Measurements from ENCODE around the gene TBC1D22A. TPM values are rescaled to one million over a fixed set of nuclear protein-coding genes. Genes with fewer than 3 reads are reported as not detected.
A peak's percentile ranks its signal among the peaks of the same experiment; 100 is the strongest.

TBC1D22A gene
- total RNA-seq, 4 donors from 2014 or later, result 31.2 to 111 (median 41.8) TPM

- Histone ChIP-seq H3K27ac (no peak overlapping the region), H3K27me3 (no peaks in the 10 kb centered on the region), H3K4me1 (no peaks in the 10 kb centered on the region), H3K36me3 (no peaks in the 10 kb centered on the region), H3K4me3 (no peak overlapping the region), H3K9me3 (no peaks in the 10 kb centered on the region)
- peak; percentile 1 for DNase-seq
- intact Hi-C loops (cut with DNase I; ENCODE audit: low total_unique reads), result no loop called here
- in situ Hi-C loops (cut with MboI; ENCODE audit: low pct_ligation_motif_present in 1 of 4, low pct_unique_long_range_greater_than_20kb in 1 of 4, low sequenced_read_pairs in 3 of 4), result no loop called here
- TF ChIP-seq POLR2A (IDR thresholded peaks at IDR 0.05) (no peak), EP300 (IDR thresholded peaks at IDR 0.05; ENCODE audit: low read depth) (no peak), POLR2AphosphoS5 (IDR thresholded peaks at IDR 0.05) (no peak)
- TF ChIP-seq, protein P1, sequence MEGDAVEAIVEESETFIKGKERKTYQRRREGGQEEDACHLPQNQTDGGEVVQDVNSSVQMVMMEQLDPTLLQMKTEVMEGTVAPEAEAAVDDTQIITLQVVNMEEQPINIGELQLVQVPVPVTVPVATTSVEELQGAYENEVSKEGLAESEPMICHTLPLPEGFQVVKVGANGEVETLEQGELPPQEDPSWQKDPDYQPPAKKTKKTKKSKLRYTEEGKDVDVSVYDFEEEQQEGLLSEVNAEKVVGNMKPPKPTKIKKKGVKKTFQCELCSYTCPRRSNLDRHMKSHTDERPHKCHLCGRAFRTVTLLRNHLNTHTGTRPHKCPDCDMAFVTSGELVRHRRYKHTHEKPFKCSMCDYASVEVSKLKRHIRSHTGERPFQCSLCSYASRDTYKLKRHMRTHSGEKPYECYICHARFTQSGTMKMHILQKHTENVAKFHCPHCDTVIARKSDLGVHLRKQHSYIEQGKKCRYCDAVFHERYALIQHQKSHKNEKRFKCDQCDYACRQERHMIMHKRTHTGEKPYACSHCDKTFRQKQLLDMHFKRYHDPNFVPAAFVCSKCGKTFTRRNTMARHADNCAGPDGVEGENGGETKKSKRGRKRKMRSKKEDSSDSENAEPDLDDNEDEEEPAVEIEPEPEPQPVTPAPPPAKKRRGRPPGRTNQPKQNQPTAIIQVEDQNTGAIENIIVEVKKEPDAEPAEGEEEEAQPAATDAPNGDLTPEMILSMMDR (IDR thresholded peaks at IDR 0.05), result no peak
- 81 to 83% methylated on average over 10 to 15 of the region's 15 CpGs for WGBS, 2 donors (ENCODE audit: low coverage in 1 of 2)
Observed at GRCh38 chr22:47160781-47161520, 398.5 kb downstream of the TBC1D22A start.

GRCh38 chr22:47161631-47162030, 399.2 kb downstream of the TBC1D22A start:
- H3K4me3 ChIP-seq, result no peak overlapping the region
- no peaks in the 10 kb centered on the region for H3K9me3 ChIP-seq
- TF ChIP-seq, protein P1 (IDR thresholded peaks at IDR 0.05), result no peak
- TF ChIP-seq EP300 (IDR thresholded peaks at IDR 0.05; ENCODE audit: low read depth) (no peak), POLR2A (IDR thresholded peaks at IDR 0.05) (no peak)
- in situ Hi-C loops (cut with MboI; ENCODE audit: low pct_ligation_motif_present in 1 of 4, low pct_unique_long_range_greater_than_20kb in 1 of 4, low sequenced_read_pairs in 3 of 4), result no loop called here
- H3K27me3 ChIP-seq, result no peaks in the 10 kb centered on the region
- no peak overlapping the region for H3K27ac ChIP-seq
- DNase-seq, result peak; percentile 1
- no peaks in the 10 kb centered on the region for H3K4me1 ChIP-seq
- no peaks in the 10 kb centered on the region for H3K36me3 ChIP-seq
- WGBS, 2 donors (ENCODE audit: low coverage in 1 of 2), result 40 to 79% methylated on average over 1 to 17 of the region's 17 CpGs
- intact Hi-C loops (cut with DNase I; ENCODE audit: low total_unique reads), result no loop called here

DNA sequence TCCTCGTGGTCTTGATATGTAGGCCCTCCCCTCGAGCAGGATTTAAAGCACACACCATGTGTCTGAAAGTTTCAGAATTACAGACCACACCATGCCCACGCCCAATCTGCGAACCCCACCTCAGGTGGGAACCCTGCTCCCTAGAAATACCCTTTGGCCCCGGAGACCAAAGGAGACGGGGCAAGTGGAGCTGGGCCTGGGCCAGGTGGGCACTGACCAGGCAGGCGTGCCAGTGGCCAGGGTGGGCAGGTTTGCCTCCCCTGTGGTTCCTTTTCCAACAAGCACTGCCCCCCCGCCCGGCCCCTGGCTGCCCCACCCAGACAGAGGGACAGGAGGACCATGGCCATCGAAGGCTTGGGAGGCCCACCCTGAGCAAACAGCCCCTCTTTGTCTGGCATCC, 400.4 kb downstream of the TBC1D22A start:
- in situ Hi-C loops (cut with MboI; ENCODE audit: low pct_ligation_motif_present in 1 of 4, low pct_unique_long_range_greater_than_20kb in 1 of 4, low sequenced_read_pairs in 3 of 4), result no loop called here
- Histone ChIP-seq H3K36me3 (no peaks in the 10 kb centered on the region), H3K4me1 (no peaks in the 10 kb centered on the region), H3K4me3 (no peak overlapping the region), H3K9me3 (no peaks in the 10 kb centered on the region), H3K27me3 (no peaks in the 10 kb centered on the region), H3K27ac (no peak overlapping the region)
- WGBS, 2 donors (ENCODE audit: low coverage in 1 of 2), result 84 to 88% methylated on average over 2 to 10 of the region's 10 CpGs
- TF ChIP-seq, protein P1 (IDR thresholded peaks at IDR 0.05), result no peak
- peak; percentile 3 for DNase-seq
- intact Hi-C loops (cut with DNase I; ENCODE audit: low total_unique reads), result no loop called here

- no peak overlapping the region for H3K27ac ChIP-seq
- H3K36me3 ChIP-seq, result no peaks in the 10 kb centered on the region
- H3K4me3 ChIP-seq, result no peak overlapping the region
- DNase-seq, result peak; percentile 3
- no peaks in the 10 kb centered on the region for H3K9me3 ChIP-seq
- intact Hi-C loops (cut with DNase I; ENCODE audit: low total_unique reads) (no loop called here), in situ Hi-C loops (cut with MboI; ENCODE audit: low pct_ligation_motif_present in 1 of 4, low pct_unique_long_range_greater_than_20kb in 1 of 4, low sequenced_read_pairs in 3 of 4) (no loop called here)
- no peaks in the 10 kb centered on the region for H3K4me1 ChIP-seq
- H3K27me3 ChIP-seq, result no peaks in the 10 kb centered on the region
- TF ChIP-seq EP300 (IDR thresholded peaks at IDR 0.05; ENCODE audit: low read depth), result no peak
- TF ChIP-seq, protein P1 (IDR thresholded peaks at IDR 0.05), result no peak
- TF ChIP-seq POLR2AphosphoS5 (IDR thresholded peaks at IDR 0.05), result no peak
- no peak for TF ChIP-seq POLR2A (IDR thresholded peaks at IDR 0.05)
- 96 to 100% methylated on average over 4 to 10 of the region's 10 CpGs for WGBS, 2 donors (ENCODE audit: low coverage in 1 of 2)
Observed at GRCh38 chr22:47163481-47163855, 401.0 kb downstream of the TBC1D22A start.

All from transverse colon (tissue), 4 donors.